HG03159 (cell line): ENCODE data around the gene CDRT4.

Experiments used
- ATAC-seq: cut with Tn5 transposase; IDR thresholded peaks from one replicate; pipeline ENCODE4 v1.9.1; 2021; ENCODE audit warnings: mild to moderate bottlenecking, moderate library complexity; ENCODE audit not compliant: unreplicated experiment

Gene CDRT4

GRCh38 chr17:15399443-15399842, 68.0 kb downstream of the CDRT4 start:
- no peak for ATAC-seq

DNA sequence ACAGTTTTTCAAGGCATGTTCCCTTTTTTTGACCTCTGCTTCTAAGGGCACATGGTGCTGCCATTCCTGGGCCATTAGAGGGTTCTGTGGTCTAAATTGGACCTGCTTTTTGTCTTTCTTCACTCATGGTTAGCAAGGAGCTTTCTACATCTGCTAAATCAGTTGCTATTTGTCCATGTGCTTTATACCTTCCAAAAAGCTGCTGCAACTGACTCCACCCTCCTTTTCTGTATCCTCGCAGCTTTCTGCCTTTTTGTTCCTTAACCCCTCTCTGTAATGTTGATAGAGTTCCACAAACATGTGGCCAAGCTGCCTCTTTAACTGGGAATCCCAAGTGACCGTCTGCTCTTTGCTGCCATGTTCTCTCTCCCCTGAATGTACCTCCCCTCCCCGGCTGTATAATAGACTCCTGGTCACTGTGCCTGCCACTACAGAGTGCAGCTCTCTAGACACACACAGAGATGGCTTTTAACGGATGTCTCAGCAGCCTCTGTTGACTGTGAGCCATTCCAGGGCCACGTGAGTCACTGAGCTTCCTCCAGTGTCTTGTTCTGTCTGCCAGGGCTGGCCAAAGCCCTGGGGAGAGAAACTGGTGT, 68.6 kb downstream of the CDRT4 start:
- no peak for ATAC-seq

- ATAC-seq, result no peak
These were observed 69.1 kb downstream of the CDRT4 start for GRCh38 chr17:15398291-15398690.

DNA sequence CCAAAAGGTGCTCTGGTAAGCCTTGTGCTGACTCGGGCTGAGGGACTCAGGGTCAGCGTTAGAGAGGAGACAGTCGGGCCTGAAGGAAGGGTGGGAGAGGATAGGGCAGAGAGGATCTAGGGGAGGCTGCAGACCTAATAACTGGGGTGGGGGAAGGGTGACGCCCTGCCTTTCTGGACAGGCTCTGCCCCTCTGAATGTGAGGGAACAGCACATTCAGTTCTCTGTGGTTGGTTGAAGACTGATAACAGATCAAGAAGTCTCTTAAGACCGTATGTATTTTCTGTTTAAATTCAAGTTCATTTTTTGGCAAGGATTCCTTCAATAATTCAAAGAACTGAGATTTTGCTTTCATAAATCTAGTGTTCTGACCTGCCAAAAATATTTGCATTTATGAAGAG, 69.8 kb downstream of the CDRT4 start:
- no peak for ATAC-seq

GRCh38 chr17:15395091-15395490, 72.3 kb downstream of the CDRT4 start:
- ATAC-seq, result no peak

- ATAC-seq, result no peak
These were observed 74.0 kb downstream of the CDRT4 start for GRCh38 chr17:15393414-15393813.

- no peak for ATAC-seq
These were observed 75.1 kb downstream of the CDRT4 start for GRCh38 chr17:15392326-15392741.

DNA sequence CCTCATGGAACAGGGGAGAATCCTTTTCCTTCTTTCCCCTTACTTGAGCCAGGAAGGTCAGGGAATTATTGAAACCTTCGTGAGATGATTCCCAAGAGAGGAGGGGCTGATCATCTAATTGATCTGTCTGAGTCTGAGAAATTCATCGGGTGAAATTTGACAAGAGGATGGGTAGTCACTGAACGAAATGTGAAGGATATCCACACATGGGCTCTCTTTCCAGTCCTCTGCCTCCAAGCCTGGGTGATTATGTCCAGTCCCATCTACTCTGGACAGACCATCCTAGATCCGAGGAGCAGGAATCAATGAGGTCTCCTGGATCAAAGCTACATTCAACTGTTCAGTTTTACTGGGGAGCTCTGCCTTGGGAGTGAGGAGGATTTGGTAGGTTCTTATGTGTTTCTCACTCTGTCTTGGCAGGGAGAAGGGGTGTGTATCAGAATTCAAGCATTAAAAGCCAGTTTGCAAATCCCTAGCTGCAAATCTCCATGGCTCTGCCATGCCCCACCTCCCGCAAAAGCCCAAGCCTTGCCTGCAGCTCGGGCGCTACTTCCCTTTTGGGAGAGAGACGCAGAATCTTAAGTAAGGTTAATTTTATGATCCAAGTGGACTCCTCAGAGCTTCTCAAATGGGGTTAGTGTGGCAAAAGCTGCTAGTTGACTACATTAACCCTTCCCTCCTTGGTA, 78.9 kb downstream of the CDRT4 start:
- ATAC-seq, result no peak

DNA sequence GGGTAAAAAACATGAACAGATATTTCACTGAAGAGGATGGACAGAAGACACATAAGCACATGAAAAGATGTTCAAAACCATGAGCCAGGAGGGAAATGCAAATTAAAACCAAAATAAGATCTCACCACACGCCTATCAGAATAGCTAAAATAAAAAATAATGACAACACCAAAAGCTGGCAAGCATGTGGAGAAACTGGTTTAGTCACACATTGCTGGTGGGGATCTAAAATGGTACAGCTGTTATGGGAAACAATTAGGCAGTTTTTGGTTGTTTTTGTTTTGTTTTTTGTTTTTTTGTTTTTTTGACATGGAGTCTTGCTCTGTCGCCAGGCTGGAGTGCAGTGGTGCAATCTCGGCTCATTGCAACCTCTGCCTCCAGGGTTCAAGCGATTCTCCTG, 81.3 kb downstream of the CDRT4 start:
- no peak for ATAC-seq
